Nephron progenitor cell (in vitro differentiated cells): ENCODE results near the gene CEP250.
"Not testable (repeated sequence)": the region's sequence is repeated elsewhere in the genome, so short reads cannot be mapped to it uniquely, and the experiment has no call there.

Source experiments
- DNase-seq: peaks from one replicate; pipeline ENCODE4 v3.0.0; 2021
- H3K27ac Mint-ChIP-seq: 2 replicates; pipeline ENCODE4 v1.8.0; 2021; ENCODE audit warnings: mild to moderate bottlenecking, moderate library complexity, mixed read lengths
- H3K27me3 Mint-ChIP-seq: 2 replicates; pipeline ENCODE4 v1.8.0; 2021; ENCODE audit warnings: mild to moderate bottlenecking, low read depth, mixed read lengths; ENCODE audit not compliant: poor library complexity
- H3K36me3 Mint-ChIP-seq: 2 replicates; pipeline ENCODE4 v1.8.0; 2021; ENCODE audit warnings: low read depth, mixed read lengths
- H3K4me1 Mint-ChIP-seq: 2 replicates; pipeline ENCODE4 v1.8.0; 2021; ENCODE audit warnings: mixed read lengths
- H3K4me3 Mint-ChIP-seq: 2 replicates; pipeline ENCODE4 v1.8.0; 2021; ENCODE audit warnings: mild to moderate bottlenecking, moderate library complexity, mixed read lengths
- H3K9me3 Mint-ChIP-seq: 2 replicates; pipeline ENCODE4 v1.8.0; 2021; ENCODE audit warnings: mild to moderate bottlenecking, moderate library complexity, mixed read lengths
- CTCF ChIP-seq: fragments of 200-600 bp; sonication (generic); IDR thresholded peaks from 2 replicates; pipeline ENCODE4 v1.5.0; 2021; ENCODE audit warnings: antibody characterized with exemption

Gene CEP250

GRCh38 chr20:35551503-35551902, 96.1 kb downstream of the CEP250 start:
- TF ChIP-seq CTCF: no peak
- Mint-ChIP-seq H3K4me3 (no peak overlapping the region), H3K36me3 (peaks cover 24% of the 10 kb centered on the region), H3K4me1 (no peaks in the 10 kb centered on the region), H3K27ac (no peak overlapping the region), H3K9me3 (no peaks in the 10 kb centered on the region), H3K27me3 (no peaks in the 10 kb centered on the region)
- no peak for DNase-seq

DNA sequence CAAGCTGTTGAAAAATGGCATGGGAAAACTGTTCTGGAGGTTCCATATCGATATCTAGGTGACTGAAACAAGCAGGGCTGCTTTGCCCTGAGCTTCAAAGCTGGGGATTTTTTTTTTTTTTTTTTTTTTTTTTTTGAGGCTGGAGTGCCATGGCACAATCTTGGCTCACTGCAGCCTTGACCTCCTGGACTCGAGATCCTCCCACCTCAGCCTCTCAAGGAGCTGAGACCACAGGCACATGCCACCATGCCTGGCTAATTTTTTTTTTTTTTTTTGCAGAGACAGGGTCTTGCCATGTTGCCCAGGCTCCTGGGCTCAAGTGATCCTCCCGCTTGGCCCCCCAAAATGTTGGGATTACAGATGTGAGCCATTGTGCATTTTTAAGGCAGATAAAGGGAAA, 97.5 kb downstream of the CEP250 start:
- Mint-ChIP-seq H3K27me3 (no peaks in the 10 kb centered on the region), H3K9me3 (no peaks in the 10 kb centered on the region), H3K4me1 (no peaks in the 10 kb centered on the region), H3K4me3 (no peak overlapping the region), H3K36me3 (peaks cover 31% of the 10 kb centered on the region), H3K27ac (no peak overlapping the region)
- DNase-seq: no peak
- no peak for TF ChIP-seq CTCF

DNA sequence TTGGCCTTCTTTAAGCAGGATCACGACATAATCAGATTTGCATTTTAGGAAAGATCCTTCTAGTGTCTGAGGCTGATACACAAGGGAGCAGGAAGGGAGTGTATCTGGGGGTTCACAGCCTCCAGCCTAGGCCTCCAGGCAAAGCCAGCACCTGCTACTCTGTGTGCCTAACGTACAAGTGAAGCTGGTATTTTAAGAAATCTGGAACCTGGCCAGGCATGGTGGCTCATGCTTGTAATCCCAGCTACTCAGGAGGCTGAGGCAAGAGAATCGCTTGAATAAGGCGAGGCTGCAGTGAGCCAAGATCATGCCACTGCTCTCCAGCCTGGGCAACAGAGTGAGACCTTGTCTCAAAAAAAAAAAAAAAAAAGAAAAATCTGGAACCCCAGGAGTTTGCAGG, 100.1 kb downstream of the CEP250 start:
- not testable (repeated sequence) for H3K27me3 Mint-ChIP-seq, H3K4me1 Mint-ChIP-seq, DNase-seq, H3K9me3 Mint-ChIP-seq, H3K4me3 Mint-ChIP-seq
- Mint-ChIP-seq H3K27ac (peak overlapping the region; percentile 78), H3K36me3 (peaks cover 25% of the 10 kb centered on the region)

DNA sequence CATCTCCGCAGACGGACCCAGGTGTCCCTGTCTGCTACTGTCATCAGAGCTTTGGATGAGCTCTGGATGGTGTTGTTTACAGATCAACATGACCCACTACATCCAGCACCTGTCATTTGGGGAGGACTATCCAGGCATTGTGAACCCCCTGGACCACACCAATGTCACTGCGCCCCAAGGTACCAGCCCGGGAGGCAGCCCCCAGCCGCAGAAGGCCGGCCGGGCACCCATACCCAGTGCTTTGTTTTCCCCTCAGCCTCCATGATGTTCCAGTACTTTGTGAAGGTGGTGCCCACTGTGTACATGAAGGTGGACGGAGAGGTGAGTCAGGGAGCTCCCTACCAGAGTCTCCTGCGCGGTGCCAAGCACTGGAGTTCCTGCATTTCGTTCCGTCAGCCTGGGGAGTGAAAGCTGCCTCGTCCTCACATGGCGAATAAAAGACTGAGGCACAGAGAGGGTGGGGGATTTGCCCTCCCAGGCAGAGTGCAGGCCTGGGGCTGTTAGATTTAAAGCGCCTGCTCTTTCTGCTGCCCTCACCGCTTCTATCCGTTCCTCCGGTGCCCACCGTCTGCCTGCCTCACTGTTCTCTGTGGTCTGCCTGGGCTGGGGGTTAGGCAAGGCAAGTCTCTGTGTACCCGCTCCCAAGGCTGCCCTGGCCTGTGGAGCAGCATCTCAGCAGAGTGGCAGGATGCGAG, 100.7 kb downstream of the CEP250 start:
- Mint-ChIP-seq H3K4me3 (no peak overlapping the region), H3K27ac (no peak overlapping the region), H3K4me1 (no peaks in the 10 kb centered on the region), H3K27me3 (no peaks in the 10 kb centered on the region), H3K36me3 (peaks cover 25% of the 10 kb centered on the region), H3K9me3 (no peaks in the 10 kb centered on the region)
- no peak for DNase-seq
- no peak for TF ChIP-seq CTCF

DNA sequence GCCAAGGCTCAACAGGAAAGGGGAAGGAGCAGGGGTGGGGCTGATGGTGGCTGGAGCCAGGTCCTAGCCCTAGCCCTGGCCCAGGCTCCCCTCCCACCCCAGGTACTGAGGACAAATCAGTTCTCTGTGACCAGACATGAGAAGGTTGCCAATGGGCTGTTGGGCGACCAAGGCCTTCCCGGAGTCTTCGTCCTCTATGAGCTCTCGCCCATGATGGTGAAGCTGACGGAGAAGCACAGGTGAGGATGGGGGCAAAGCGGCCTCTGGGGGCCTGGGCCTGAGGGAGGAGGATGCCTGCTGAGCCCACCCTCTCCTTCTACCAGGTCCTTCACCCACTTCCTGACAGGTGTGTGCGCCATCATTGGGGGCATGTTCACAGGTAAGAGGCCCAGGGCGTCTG, 101.5 kb downstream of the CEP250 start:
- H3K36me3 Mint-ChIP-seq: peaks cover 25% of the 10 kb centered on the region
- no peak overlapping the region for H3K4me3 Mint-ChIP-seq
- H3K27ac Mint-ChIP-seq: no peak overlapping the region
- H3K27me3 Mint-ChIP-seq: no peaks in the 10 kb centered on the region
- no peak for TF ChIP-seq CTCF
- H3K9me3 Mint-ChIP-seq: no peaks in the 10 kb centered on the region
- peaks cover 7% of the 10 kb centered on the region for H3K4me1 Mint-ChIP-seq
- no peak for DNase-seq

- Mint-ChIP-seq H3K27ac (peak overlapping the region; percentile 79), H3K9me3 (no peaks in the 10 kb centered on the region), H3K36me3 (peaks cover 25% of the 10 kb centered on the region), H3K27me3 (no peaks in the 10 kb centered on the region), H3K4me3 (no peak overlapping the region), H3K4me1 (peaks cover 7% of the 10 kb centered on the region)
- DNase-seq: no peak
- TF ChIP-seq CTCF: no peak
Observed at GRCh38 chr20:35558451-35558850, 103.1 kb downstream of the CEP250 start.
